Measurements from ENCODE around the gene CELA2A.
"Not testable (repeated sequence)": the region's sequence is repeated elsewhere in the genome, so short reads cannot be mapped to it uniquely, and the experiment has no call there.

Gene CELA2A

DNA sequence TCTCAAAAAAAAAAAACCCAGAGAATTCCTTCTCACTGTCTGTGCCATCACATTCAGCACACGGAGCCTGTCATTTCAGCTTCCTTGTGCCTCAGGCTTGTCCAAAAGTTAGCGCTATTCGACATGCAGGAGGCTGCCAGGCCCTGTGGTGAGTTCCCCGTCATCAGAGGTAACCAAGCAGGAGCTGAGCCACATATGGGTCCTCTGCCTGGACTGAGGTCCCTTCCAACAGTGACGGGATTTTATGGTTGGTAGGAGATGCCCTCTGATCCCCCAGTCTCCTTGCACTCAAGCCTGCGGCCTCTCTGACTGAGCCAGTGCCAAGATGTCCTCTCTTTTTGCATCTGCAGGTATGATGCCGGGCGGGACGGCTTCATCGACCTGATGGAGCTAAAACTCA lies 31.0 kb upstream of the CELA2A start:
- no peak for DNase-seq

- DNase-seq, result no peak
These were observed 30.6 kb upstream of the CELA2A start for GRCh38 chr1:15425958-15426357.

GRCh38 chr1:15426492-15427279 lies 29.8 kb upstream of the CELA2A start:
- DNase-seq, result no peak

DNA sequence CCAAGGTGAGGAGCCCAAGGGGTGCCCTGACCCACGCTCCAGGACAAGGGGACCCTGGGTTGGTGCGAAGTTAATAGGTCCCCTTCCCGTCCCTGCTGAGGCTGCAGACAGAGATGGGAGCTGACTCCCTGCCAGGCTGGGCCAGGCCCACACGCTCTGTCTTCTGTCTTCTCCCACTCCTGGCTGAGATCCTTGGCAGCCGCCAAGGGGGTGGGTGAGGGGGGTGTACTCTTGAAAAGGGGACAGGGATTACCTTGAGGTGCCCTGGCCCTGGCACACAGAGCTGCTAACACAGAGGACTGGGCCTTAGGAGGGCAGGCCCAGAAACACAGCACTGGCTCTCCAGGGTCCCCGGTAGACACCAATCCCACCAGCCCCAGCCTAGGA lies 29.3 kb upstream of the CELA2A start:
- no peak for DNase-seq

GRCh38 chr1:15428252-15428651 lies 28.3 kb upstream of the CELA2A start:
- DNase-seq, result not testable (repeated sequence)

DNA sequence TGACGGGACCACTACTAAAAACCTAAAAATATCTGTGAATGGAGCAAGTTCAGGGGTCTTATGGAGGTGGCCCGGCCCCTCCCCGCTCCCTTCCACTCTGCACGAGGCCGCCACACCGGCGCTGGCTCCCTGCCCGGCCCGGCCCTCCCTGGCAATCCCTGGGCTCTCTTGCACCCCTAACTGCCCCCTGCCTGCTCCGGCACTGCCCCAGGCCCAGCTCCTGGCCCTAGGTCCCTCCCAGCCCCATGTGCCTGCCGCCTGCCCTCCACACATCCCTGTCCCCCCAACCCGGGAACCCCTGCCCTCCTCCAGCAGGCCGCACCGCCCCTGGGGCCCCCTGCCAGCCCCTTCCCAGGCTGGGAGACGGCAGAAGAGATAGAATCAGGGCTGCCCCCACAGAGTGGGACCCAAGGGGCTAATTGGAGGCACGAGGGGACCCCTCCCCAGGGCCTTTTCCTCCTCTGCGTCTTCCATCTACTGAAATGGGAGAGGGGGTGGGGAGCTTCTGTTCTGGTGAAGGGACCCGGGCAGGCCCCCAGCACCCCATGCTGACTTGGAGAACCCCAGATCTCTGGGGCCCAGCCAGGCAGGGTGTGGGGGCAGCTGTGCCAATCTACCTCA lies 27.6 kb upstream of the CELA2A start:
- DNase-seq, result no peak

GRCh38 chr1:15429701-15430149 lies 26.8 kb upstream of the CELA2A start:
- DNase-seq, result no peak

DNA sequence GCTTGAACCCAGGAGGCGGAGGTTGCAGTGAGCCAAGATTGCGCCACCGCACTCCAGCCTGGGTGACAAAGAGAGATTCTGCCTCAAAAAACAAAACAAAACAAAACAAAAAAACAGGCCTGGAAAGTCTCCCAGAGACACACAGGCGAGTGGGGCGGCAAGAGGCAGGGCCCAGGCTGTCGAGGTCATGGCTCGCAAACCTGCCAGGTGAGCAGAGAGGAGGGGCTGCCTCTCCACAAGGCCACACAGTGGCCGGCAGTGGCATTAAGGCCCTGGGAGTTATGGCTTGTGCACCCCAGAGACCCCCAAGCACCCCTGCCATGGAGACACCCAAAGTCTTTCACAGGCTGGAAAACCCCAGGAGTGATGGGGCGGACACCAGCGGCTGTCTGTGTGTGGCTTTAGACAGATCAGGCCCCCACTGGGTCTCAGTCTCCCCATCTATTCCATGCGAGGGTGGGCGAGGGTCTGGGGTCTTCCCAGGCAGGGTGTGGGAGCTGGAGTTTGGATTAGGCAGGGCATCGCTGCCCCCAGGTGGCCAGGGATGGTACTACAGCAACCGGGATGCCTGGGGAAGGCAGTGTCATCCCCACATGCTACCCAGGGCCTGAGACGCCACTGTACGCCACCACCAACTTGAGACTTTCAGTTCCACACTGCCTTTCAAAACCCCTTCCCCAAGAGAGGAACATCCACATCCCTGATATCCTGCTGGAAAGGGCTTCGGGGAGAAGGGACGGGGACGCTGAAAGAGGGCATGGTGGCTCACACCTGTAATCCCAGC lies 25.6 kb upstream of the CELA2A start:
- DNase-seq, result peak; percentile 65

DNA sequence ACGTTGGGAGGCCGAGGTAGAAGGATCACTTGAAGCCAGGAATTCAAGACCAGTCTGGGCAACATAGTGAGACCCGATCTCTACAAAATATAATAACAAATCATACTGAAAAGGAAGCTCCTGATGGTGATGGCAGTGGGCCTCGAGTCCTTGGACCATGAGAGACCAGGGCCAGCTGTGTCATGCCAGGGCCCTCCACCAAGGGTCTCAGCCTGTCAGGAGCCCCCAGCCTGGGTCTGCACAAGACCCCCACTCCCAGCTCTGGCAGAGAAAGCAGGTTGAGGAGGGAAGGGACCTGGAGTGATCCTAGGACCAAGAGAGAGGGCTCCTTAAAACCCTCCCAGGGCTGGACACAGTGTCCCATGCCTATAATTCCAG lies 25.0 kb upstream of the CELA2A start:
- no peak for DNase-seq

DNA sequence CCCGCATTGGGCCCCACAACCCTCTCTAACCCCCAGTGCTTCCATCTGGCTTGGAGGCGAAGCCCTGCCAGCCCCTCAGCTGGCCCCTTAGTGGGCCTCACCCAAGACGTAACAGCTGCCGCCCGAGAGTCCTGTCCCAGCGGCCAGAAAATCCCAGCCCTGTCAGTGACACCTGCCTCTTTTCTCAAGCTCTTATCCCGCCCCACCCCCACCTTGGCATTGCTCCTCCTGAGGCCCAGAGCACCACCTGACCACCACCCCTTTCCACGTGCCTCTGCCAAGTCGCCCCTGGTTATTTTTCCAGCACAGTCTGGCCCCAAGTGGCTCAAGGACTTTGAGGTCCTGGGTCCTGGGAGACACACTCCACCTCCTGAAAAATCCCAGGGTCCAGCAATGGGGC lies 24.2 kb upstream of the CELA2A start:
- DNase-seq, result no peak

DNA sequence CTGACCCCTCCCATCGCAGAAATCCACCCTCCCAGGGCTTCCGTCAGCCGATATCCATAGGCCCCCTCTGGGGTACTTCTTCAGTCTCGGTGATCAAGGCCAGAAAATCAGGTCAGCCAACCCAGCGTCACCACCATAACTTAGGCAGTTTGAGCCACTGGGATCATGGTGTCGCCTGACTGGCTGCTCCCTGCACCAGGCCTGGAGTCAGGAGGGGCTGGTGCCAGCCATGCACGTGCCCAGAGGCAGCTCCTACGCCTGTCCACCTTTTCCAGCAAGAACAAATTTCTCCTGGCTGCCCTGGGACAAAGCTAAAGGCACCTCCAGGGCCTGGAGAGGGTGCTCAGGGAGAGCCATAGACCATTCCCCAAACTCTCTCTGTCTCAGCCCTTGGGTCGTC lies 23.1 kb upstream of the CELA2A start:
- DNase-seq, result no peak

DNA sequence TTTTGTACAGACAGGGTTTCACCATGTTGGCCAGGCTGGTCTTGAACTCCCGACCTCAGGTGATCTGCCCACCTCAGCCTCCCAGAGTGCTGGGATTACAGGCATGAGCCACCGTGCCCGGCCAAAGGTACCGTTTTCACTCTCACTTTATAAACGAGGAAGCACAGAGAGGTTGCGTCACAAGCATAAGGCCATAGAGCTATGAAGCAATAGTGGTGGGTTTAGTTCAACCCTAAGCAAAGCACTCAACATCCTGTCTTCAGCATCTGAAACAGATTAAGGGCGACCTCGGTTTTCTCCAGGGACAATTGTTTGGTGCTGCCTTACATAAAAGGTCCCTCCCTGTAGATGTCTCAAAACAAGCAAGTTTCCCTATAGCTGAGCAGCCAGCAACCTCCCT lies 21.8 kb upstream of the CELA2A start:
- not testable (repeated sequence) for DNase-seq

DNA sequence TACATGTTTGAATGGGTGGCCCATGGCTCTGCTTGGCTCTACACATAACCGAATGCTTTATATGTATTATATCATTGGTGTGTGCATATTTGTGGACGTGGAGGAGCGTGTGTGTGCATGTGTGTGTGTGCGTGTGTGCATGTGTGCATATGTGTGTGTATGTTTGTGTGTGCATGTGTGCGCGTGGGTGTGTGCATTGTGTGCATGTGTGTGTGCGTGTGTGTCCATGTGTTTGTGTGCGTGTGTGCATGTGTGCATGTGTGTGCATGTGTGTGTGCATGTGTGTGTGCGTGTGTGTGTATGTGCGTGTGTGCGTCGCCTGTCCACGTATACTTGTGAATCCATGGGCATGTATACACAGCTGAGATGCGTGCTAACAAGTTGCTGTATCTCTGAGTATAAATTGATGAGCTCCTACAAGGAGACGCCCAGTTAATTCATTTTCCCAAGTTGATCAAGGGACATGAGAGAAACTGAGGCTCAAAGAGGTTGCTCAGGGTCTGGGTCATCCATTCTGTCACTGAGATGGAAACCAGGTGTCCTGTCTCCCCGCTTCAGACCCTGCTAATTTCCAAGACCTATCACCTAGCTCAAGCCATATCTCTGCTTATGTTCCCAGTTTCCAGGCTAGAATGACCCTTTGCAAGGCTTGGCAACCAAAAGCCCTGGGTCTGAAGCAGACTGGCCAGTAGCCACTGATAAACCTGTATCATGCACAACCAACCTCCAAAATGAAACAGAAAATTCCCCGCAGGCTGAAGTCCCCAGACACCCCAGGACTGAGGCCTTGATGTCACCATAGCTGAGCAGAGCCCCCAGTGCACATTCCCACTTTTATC lies 21.1 kb upstream of the CELA2A start:
- DNase-seq, result no peak

DNA sequence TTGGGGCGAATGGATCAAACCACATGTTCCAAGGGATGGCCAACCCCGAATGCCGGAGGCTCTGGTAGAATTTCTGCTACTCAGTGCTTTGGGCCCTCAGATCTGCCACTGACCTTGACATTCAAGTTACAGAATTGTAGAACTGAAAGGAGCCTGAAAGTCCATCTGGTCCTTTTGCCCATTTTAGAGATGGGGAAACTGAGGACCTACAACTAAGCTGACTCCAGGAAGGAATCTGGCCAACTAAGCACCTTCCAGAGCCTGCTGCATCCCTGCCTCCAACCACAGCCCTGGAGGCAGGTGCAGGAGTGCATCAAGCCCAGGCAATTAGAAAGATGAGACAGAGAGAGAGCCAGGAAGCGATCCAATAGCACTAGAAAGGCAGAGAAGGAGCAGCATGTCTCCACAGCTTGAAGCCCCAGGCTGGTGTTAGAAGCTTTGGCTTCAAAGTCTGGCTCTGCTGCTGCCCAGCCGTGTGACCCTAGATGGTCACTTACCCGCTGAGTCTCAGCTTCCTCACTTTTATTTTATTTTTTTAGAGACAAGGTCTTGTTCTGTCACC lies 19.6 kb upstream of the CELA2A start:
- no peak for DNase-seq

GRCh38 chr1:15439325-15439724 lies 17.2 kb upstream of the CELA2A start:
- no peak for DNase-seq

DNA sequence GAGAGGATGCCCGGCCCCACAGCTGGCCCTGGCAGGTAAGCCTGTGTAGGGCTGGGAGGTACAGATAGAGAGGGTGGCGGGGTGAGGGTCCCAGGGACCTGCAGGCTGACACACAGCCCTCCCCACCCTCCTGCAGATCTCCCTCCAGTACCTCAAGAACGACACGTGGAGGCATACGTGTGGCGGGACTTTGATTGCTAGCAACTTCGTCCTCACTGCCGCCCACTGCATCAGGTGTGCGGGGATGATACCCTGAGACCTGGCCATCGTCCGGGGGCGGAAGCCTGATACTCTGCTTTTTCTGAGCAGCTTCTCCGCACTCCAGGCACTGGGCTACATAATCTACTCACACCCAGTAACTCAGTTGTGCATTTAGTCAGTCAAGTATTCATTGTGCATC lies 16.2 kb upstream of the CELA2A start:
- DNase-seq, result no peak

DNA sequence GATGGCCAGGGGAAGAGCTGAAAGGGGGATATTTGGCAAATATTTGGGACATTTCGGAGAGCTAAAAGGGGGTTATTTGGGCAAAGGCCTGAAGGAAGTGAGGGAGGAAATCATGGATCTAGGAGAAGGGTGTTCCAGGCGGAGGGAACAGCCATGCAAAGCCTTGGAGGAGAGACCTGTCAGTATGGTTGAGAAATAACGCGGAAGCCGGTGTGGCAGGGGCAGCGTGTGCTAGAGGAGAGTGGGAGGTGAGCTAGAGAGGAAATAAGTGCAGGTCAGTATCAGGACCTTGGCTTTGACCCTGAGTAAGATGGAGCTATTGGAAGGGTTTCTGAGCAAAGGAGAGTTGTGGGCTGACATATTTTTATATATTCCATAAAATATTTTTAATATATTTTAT lies 15.3 kb upstream of the CELA2A start:
- DNase-seq, result no peak

DNA sequence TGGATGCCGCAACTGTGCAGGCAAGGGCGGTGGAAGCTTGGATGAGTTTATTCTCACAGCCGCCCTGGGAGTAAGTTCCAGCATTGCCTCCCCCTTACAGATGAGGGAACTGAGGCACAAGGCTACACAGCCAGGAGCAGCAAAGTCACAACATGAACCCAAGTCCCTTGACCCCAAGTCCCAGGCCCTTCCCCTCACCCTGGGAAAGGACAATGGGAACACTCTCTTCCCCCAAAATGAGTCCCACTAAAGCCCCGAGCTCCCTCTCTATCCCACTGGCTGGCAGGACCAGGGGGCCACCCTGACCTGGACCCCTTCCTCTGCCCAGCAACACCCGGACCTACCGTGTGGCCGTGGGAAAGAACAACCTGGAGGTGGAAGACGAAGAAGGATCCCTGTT lies 14.4 kb upstream of the CELA2A start:
- no peak for DNase-seq

- DNase-seq, result no peak
These were observed 13.8 kb upstream of the CELA2A start for GRCh38 chr1:15442759-15443158.

- no peak for DNase-seq
These were observed 13.3 kb upstream of the CELA2A start for GRCh38 chr1:15443281-15443680.

GRCh38 chr1:15444468-15445389 lies 11.8 kb upstream of the CELA2A start:
- DNase-seq, result no peak

Measured in RPMI8226 (cell line).